Calu3 (cell line): Measurements from ENCODE around the gene MDM4. TPM values are rescaled to one million over a fixed set of nuclear protein-coding genes. Genes with fewer than 3 reads are reported as not detected.

Experiments used
- BruUV-seq: library from RNA; stranded (reverse); fragments of 400-500 nt; replicated peaks from 2 replicates; lab custom pipeline; 2021; lab: Mats Ljungman, UMichigan
- CTCF ChIA-PET: fragments of 300-600 bp; sonication (Branson Sonifier 250); formaldehyde crosslinking; loops from one replicate; lab custom pipeline; 2022; ENCODE audit warnings: antibody characterized with exemption; lab: Charles Lee
- DNase-seq: peaks from one replicate; pipeline ENCODE4 v3.0.0; 2022
- H3K27ac Mint-ChIP-seq: one replicate; pipeline ENCODE4 v1.8.0; 2022; ENCODE audit warnings: mixed read lengths; ENCODE audit not compliant: unreplicated experiment
- H3K27me3 Mint-ChIP-seq: one replicate; pipeline ENCODE4 v1.8.0; 2022; ENCODE audit warnings: mixed read lengths; ENCODE audit not compliant: unreplicated experiment
- H3K36me3 Mint-ChIP-seq: one replicate; pipeline ENCODE4 v1.8.0; 2022; ENCODE audit warnings: mild to moderate bottlenecking, moderate library complexity, mixed read lengths; ENCODE audit not compliant: insufficient read depth, unreplicated experiment
- H3K4me1 Mint-ChIP-seq: one replicate; pipeline ENCODE4 v1.8.0; 2022; ENCODE audit warnings: mild to moderate bottlenecking, low read depth, mixed read lengths; ENCODE audit not compliant: unreplicated experiment
- H3K4me3 Mint-ChIP-seq: one replicate; pipeline ENCODE4 v1.8.0; 2022; ENCODE audit warnings: mild to moderate bottlenecking, low read depth, moderate library complexity, mixed read lengths; ENCODE audit not compliant: unreplicated experiment
- H3K9me3 Mint-ChIP-seq: one replicate; pipeline ENCODE4 v1.8.0; 2022; ENCODE audit warnings: low read depth, mixed read lengths; ENCODE audit not compliant: unreplicated experiment
- intact Hi-C: fragments of 100-400 bp; cut with micrococcal nuclease; formaldehyde crosslinking; loops from one replicate; pipeline ENCODE4 v1.10.0; 2022; ENCODE audit not compliant: unreplicated experiment
- total RNA-seq: library from RNA; stranded (reverse); gene quantifications from 2 replicates; pipeline ENCODE4 v1.2.3, GENCODE V29; 2022
- TF ChIP-seq, protein P1 (sequence below): fragments of 200-600 bp; IDR thresholded peaks from one replicate; pipeline ENCODE4 v1.8.0; 2022; ENCODE audit warnings: antibody characterized with exemption; ENCODE audit not compliant: unreplicated experiment

The MDM4 gene
- total RNA-seq, 1 experiment from 2014 or later: 106 TPM

DNA sequence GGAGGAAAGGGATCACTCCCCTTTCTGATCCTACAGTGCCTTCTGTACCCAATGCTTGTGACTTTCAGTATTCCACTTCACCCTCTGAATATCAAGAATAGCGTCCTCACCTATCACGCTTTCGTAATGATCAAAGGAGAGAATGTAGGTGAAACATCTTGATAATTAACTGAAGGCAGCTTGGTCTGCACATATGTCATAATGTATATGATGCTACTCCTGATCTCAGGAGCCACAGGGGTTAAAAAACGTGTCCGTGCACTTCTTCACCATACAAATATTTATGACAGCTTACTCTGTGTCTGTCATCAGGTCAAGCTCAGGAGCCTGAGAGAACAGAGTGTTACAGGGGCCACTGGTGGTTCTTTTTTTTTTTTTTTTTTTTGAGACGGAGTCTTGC is 20.4 kb upstream of the MDM4 start:
- peak overlapping the region; percentile 84 for H3K4me3 Mint-ChIP-seq
- TF ChIP-seq, protein P1, sequence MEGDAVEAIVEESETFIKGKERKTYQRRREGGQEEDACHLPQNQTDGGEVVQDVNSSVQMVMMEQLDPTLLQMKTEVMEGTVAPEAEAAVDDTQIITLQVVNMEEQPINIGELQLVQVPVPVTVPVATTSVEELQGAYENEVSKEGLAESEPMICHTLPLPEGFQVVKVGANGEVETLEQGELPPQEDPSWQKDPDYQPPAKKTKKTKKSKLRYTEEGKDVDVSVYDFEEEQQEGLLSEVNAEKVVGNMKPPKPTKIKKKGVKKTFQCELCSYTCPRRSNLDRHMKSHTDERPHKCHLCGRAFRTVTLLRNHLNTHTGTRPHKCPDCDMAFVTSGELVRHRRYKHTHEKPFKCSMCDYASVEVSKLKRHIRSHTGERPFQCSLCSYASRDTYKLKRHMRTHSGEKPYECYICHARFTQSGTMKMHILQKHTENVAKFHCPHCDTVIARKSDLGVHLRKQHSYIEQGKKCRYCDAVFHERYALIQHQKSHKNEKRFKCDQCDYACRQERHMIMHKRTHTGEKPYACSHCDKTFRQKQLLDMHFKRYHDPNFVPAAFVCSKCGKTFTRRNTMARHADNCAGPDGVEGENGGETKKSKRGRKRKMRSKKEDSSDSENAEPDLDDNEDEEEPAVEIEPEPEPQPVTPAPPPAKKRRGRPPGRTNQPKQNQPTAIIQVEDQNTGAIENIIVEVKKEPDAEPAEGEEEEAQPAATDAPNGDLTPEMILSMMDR: no peak
- peaks cover 8% of the 10 kb centered on the region for H3K27me3 Mint-ChIP-seq
- intact Hi-C loops: loop anchor here (2.0 kb wide), 1 partner anchor 45 kb away; no protein-coding TSS in a partner anchor
- H3K9me3 Mint-ChIP-seq: no peaks in the 10 kb centered on the region
- BruUV-seq: no TSS peak
- no peak overlapping the region for H3K27ac Mint-ChIP-seq
- peaks cover 33% of the 10 kb centered on the region for H3K4me1 Mint-ChIP-seq
- DNase-seq: no peak
- peaks cover 23% of the 10 kb centered on the region for H3K36me3 Mint-ChIP-seq
- CTCF ChIA-PET: interaction anchor here (4.9 to 7.2 kb wide), 2 partner anchors 16 to 49 kb away, joined by 29 to 132 read pairs; no protein-coding TSS in a partner anchor

DNA sequence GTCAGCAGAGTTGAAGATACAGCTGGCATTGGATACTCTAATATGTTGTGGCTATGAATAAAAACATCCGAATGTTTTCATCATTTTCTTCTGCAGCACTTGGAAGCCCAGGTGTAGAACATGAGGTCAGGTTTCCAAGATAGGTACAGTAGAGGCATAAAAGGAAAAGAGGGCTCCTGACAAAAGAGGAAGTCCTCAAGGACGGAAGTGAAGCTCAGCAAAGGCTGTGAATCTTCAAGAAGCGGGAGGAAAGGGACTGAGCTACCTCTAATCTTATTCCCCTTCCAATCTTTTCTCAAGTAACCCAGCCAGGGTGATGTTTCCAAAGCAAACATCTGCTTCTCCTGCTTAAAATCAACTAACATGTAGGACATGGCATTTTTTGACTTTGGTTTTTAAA is 17.2 kb upstream of the MDM4 start:
- Mint-ChIP-seq H3K9me3 (no peaks in the 10 kb centered on the region), H3K27me3 (peaks cover 8% of the 10 kb centered on the region), H3K36me3 (peaks cover 12% of the 10 kb centered on the region), H3K4me3 (no peak overlapping the region), H3K27ac (no peak overlapping the region), H3K4me1 (peaks cover 21% of the 10 kb centered on the region)
- DNase-seq: no peak
- TF ChIP-seq, protein P1: no peak
- intact Hi-C loops: no loop called here
- CTCF ChIA-PET: no interaction called here
- no TSS peak for BruUV-seq

DNA sequence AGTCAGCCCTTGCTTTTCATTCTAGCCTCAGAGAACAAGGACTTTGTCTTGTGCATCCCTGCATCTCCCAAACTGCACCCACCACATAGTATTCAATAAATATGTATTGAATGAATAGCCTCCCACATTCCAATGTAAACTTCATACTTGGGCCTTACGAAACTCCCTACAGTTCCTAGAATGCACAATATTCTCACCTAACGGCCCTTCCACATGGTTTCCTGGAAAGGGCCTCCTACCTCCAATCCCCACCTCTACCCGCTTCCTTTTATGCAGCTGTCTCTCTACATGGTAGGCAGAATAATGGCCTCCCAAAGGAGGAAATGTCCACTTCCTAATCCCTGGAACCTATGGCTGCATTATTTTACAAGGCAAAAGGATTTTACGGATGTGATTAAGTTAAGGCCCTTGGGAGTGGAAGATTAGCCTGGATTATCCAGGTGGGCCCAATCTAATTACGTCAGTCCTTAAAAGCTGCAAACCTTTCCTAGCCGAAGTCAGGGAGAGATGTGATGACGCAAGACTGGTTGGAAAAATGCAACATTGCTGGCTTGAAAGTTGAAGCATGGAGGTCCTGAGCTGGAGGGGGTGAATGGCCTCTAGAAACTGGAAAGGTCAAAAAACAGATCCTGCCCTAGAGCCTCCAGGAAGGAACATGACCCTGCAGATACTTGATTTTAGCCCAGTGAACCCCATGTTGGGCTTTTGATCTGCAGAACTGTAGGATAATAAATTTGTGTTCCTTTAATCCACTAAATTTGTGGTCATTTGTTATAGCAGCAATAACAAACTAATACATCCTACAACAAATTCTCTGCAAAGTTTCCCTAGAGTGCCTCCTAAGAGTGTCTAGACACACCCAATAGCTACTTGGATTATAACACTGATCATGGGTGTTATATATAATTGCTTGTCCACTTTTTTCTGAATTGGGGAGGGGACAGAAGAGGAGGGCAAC is 16.4 kb upstream of the MDM4 start:
- no TSS peak for BruUV-seq
- CTCF ChIA-PET: interaction anchor here (1.2 to 2.3 kb wide), 2 partner anchors 54 to 69 kb away, joined by 3 to 7 read pairs; no protein-coding TSS in a partner anchor
- no peak overlapping the region for H3K4me3 Mint-ChIP-seq
- no peaks in the 10 kb centered on the region for H3K9me3 Mint-ChIP-seq
- peaks cover 8% of the 10 kb centered on the region for H3K27me3 Mint-ChIP-seq
- H3K4me1 Mint-ChIP-seq: peaks cover 25% of the 10 kb centered on the region
- TF ChIP-seq, protein P1: no peak
- intact Hi-C loops: no loop called here
- no peak overlapping the region for H3K27ac Mint-ChIP-seq
- no peak for DNase-seq
- H3K36me3 Mint-ChIP-seq: peaks cover 4% of the 10 kb centered on the region

DNA sequence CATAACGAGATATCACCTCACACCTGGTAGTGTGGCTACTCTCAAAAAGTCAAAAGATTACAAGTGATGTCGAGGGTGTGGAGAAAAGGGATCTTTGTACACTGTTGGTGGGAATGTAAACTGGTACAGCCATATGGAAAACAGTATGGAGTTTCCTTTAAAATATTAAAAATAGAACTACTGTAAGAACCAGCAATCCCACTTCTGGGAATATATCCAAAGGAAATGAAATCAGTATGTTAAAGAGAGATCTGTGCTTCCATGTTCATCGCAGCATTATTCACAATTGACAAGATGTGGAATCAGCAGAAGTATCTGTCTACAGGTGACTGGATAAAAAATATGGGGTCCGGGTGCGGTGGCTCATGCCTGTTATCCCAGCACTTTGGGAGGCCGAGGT is 14.0 kb upstream of the MDM4 start:
- BruUV-seq: no TSS peak
- no peak overlapping the region for H3K27ac Mint-ChIP-seq

More for the DNA sequence above, 14.0 kb upstream of the MDM4 start:
- intact Hi-C loops: loop anchor here (2.0 kb wide), 1 partner anchor 57 kb away; no protein-coding TSS in a partner anchor
- CTCF ChIA-PET: interaction anchor here (1.0 to 2.0 kb wide), 5 partner anchors 9 to 71 kb away, joined by 4 to 39 read pairs (median 22); partner anchors contain the start of gene PIK3C2B
- Mint-ChIP-seq H3K27me3 (peaks cover 20% of the 10 kb centered on the region), H3K36me3 (peaks cover 20% of the 10 kb centered on the region), H3K4me3 (no peak overlapping the region), H3K9me3 (peaks cover 2% of the 10 kb centered on the region), H3K4me1 (peaks cover 35% of the 10 kb centered on the region)
- no peak for DNase-seq
- TF ChIP-seq, protein P1: no peak
